Vagina (tissue), 2 donors: Measurements from ENCODE around the gene ZNF784.

Source experiments
- CTCF ChIP-seq, 3 experiments: fragments of 450-650 bp in 2 of 3; fragments of 200-600 bp in 1 of 3; sonication (generic) in 1 of 3; IDR thresholded peaks; one replicate each; pipeline ENCODE4 v1.5.1; 2017 to 2019; ENCODE audit warnings: antibody characterized with exemption in 3 of 3, mild to moderate bottlenecking in 2 of 3, moderate library complexity in 2 of 3
- POLR2A ChIP-seq, 2 donors: fragments of 450-650 bp; IDR thresholded peaks; one replicate each; pipeline ENCODE4 v1.6.1; 2017; ENCODE audit warnings: antibody characterized with exemption in 2 of 2, mild to moderate bottlenecking in 2 of 2, moderate library complexity in 2 of 2
- POLR2AphosphoS5 ChIP-seq, 2 donors: sonication (generic); formaldehyde crosslinking; IDR thresholded peaks; one replicate each; pipeline ENCODE4 v1.9.0; 2017; ENCODE audit warnings: antibody characterized with exemption in 2 of 2, mild to moderate bottlenecking in 2 of 2, low read depth in 1 of 2; ENCODE audit not compliant: insufficient read depth in 1 of 2

- TF ChIP-seq CTCF (IDR thresholded peaks at IDR 0.05), result no peak
- TF ChIP-seq POLR2AphosphoS5 (IDR thresholded peaks at IDR 0.05; ENCODE audit: insufficient read depth in 1 of 2, low read depth in 1 of 2), result no peak
- TF ChIP-seq POLR2A (IDR thresholded peaks at IDR 0.05), result no peak
Observed at GRCh38 chr19:55581823-55582223, 42.5 kb downstream of the ZNF784 start.
